ENCODE data around the gene LMF1.

DNA sequence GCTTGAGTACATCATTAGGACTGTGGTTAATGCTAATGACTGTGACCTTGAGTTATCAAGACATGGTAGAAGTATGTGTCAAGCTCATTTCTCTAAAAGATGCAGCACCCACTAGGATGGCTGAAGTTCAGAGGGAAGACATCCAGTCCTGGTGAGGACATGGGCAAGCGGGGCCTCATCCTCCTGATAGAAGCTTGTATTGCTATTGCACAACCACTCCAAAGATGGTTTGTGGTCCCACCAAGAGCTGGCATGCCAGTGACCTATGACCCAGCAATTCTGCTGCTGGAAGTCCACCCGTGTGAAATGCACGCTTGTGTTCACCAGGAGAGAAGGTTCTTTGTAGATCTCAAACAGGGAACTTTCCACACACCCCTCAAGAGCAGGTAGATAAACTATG is 25.0 kb upstream of the LMF1 start:
- TF ChIP-seq, protein P1, sequence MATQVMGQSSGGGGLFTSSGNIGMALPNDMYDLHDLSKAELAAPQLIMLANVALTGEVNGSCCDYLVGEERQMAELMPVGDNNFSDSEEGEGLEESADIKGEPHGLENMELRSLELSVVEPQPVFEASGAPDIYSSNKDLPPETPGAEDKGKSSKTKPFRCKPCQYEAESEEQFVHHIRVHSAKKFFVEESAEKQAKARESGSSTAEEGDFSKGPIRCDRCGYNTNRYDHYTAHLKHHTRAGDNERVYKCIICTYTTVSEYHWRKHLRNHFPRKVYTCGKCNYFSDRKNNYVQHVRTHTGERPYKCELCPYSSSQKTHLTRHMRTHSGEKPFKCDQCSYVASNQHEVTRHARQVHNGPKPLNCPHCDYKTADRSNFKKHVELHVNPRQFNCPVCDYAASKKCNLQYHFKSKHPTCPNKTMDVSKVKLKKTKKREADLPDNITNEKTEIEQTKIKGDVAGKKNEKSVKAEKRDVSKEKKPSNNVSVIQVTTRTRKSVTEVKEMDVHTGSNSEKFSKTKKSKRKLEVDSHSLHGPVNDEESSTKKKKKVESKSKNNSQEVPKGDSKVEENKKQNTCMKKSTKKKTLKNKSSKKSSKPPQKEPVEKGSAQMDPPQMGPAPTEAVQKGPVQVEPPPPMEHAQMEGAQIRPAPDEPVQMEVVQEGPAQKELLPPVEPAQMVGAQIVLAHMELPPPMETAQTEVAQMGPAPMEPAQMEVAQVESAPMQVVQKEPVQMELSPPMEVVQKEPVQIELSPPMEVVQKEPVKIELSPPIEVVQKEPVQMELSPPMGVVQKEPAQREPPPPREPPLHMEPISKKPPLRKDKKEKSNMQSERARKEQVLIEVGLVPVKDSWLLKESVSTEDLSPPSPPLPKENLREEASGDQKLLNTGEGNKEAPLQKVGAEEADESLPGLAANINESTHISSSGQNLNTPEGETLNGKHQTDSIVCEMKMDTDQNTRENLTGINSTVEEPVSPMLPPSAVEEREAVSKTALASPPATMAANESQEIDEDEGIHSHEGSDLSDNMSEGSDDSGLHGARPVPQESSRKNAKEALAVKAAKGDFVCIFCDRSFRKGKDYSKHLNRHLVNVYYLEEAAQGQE (IDR thresholded peaks at IDR 0.05; ENCODE audit: insufficient read depth in 1 of 2, low read depth in 2 of 2, low read length in 2 of 2), result no peak
- TF ChIP-seq FOXP2 (optimal IDR thresholded peaks at IDR 0.05; ENCODE audit: borderline replicate concordance, extremely low read depth, extremely low read length, insufficient read depth) (no peak), POLR2AphosphoS5 (IDR thresholded peaks at IDR 0.05; ENCODE audit: low read depth, low read length) (no peak), SIN3A (IDR thresholded peaks at IDR 0.05; ENCODE audit: borderline replicate concordance, insufficient read depth, low read length) (no peak)

All from PFSK-1 (cell line).